Measurements from ENCODE around the gene MAMLD1.

The MAMLD1 gene

GRCh38 chrX:150459196-150459595 is 96.1 kb downstream of the MAMLD1 start:
- DNase-seq (ENCODE audit: low read depth, low spot score) = no peak

GRCh38 chrX:150460063-150460462 is 96.9 kb downstream of the MAMLD1 start:
- no peak for DNase-seq (ENCODE audit: low read depth, low spot score)

GRCh38 chrX:150460781-150461180 is 97.7 kb downstream of the MAMLD1 start:
- DNase-seq (ENCODE audit: low read depth, low spot score) = no peak

GRCh38 chrX:150463566-150463965 is 100.4 kb downstream of the MAMLD1 start:
- DNase-seq (ENCODE audit: low read depth, low spot score) = no peak

GRCh38 chrX:150464001-150464400 is 100.9 kb downstream of the MAMLD1 start:
- no peak for DNase-seq (ENCODE audit: low read depth, low spot score)

- DNase-seq (ENCODE audit: low read depth, low spot score) = no peak
Measured at GRCh38 chrX:150465326-150465725, 102.2 kb downstream of the MAMLD1 start.

GRCh38 chrX:150465881-150466775 is 103.0 kb downstream of the MAMLD1 start:
- DNase-seq (ENCODE audit: low read depth, low spot score) = no peak

GRCh38 chrX:150472306-150472705 is 109.2 kb downstream of the MAMLD1 start:
- no peak for DNase-seq (ENCODE audit: low read depth, low spot score)

- no peak for DNase-seq (ENCODE audit: low read depth, low spot score)
Measured at GRCh38 chrX:150473371-150473770, 110.3 kb downstream of the MAMLD1 start.

GRCh38 chrX:150475461-150475860 is 112.3 kb downstream of the MAMLD1 start:
- no peak for DNase-seq (ENCODE audit: low read depth, low spot score)

- DNase-seq (ENCODE audit: low read depth, low spot score) = no peak
Measured at GRCh38 chrX:150476164-150476699, 113.1 kb downstream of the MAMLD1 start.

GRCh38 chrX:150477371-150477770 is 114.3 kb downstream of the MAMLD1 start:
- no peak for DNase-seq (ENCODE audit: low read depth, low spot score)

GRCh38 chrX:150478496-150479492 is 115.7 kb downstream of the MAMLD1 start:
- no peak for DNase-seq (ENCODE audit: low read depth, low spot score)

- no peak for DNase-seq (ENCODE audit: low read depth, low spot score)
Measured at GRCh38 chrX:150482537-150483206, 119.6 kb downstream of the MAMLD1 start.

- DNase-seq (ENCODE audit: low read depth, low spot score) = no peak
Measured at GRCh38 chrX:150483356-150483985, 120.4 kb downstream of the MAMLD1 start.

- DNase-seq (ENCODE audit: low read depth, low spot score) = no peak
Measured at GRCh38 chrX:150486011-150486410, 122.9 kb downstream of the MAMLD1 start.

- DNase-seq (ENCODE audit: low read depth, low spot score) = no peak
Measured at GRCh38 chrX:150487369-150488094, 124.4 kb downstream of the MAMLD1 start.

GRCh38 chrX:150489359-150490015 is 126.4 kb downstream of the MAMLD1 start:
- DNase-seq (ENCODE audit: low read depth, low spot score) = no peak

GRCh38 chrX:150495496-150495895 is 132.4 kb downstream of the MAMLD1 start:
- no peak for DNase-seq (ENCODE audit: low read depth, low spot score)

GRCh38 chrX:150499240-150499639 is 136.1 kb downstream of the MAMLD1 start:
- DNase-seq (ENCODE audit: low read depth, low spot score) = no peak
